MCF 10A (cell line): Measurements from ENCODE around the gene ARHGEF28. TPM values are rescaled to one million over a fixed set of nuclear protein-coding genes. Genes with fewer than 3 reads are reported as not detected.

Experiments
- BruUV-seq: library from RNA; stranded (reverse); fragments of 400-500 nt; replicated peaks from 2 replicates; lab custom pipeline; 2021; lab: Mats Ljungman, UMichigan
- CTCF ChIA-PET: fragments of 300-600 bp; sonication (Branson Sonifier 250); formaldehyde crosslinking; extraction: SDS; loops from one replicate; lab custom pipeline; 2021; ENCODE audit warnings: antibody characterized with exemption, inconsistent platforms; lab: Yijun Ruan, JAX
- POLR2A ChIA-PET: fragments of 300-600, 350-650 bp; sonication (Branson Sonifier 250); formaldehyde crosslinking; extraction: SDS; loops from one replicate; lab custom pipeline; 2020; ENCODE audit warnings: antibody characterized with exemption, inconsistent platforms; lab: Yijun Ruan, JAX
- DNase-seq: peaks from one replicate; pipeline ENCODE4 v3.0.0-alpha.2; 2018; ENCODE audit not compliant: unreplicated experiment
- H3K27ac Mint-ChIP-seq: one replicate; pipeline ENCODE4 v1.8.0; 2022; ENCODE audit warnings: mild to moderate bottlenecking, low read depth, mixed read lengths; ENCODE audit not compliant: unreplicated experiment
- H3K27me3 Mint-ChIP-seq: one replicate; pipeline ENCODE4 v1.8.0; 2022; ENCODE audit warnings: mixed read lengths; ENCODE audit not compliant: insufficient read depth, unreplicated experiment
- H3K36me3 Mint-ChIP-seq: one replicate; pipeline ENCODE4 v1.8.0; 2022; ENCODE audit warnings: mild to moderate bottlenecking, moderate library complexity, mixed read lengths; ENCODE audit not compliant: insufficient read depth, unreplicated experiment
- H3K4me1 Mint-ChIP-seq: one replicate; pipeline ENCODE4 v1.8.0; 2022; ENCODE audit warnings: mixed read lengths; ENCODE audit not compliant: insufficient read depth, unreplicated experiment
- H3K4me3 Mint-ChIP-seq: one replicate; pipeline ENCODE4 v1.8.0; 2022; ENCODE audit warnings: mild to moderate bottlenecking, moderate library complexity, mixed read lengths; ENCODE audit not compliant: unreplicated experiment
- H3K9me3 Mint-ChIP-seq: one replicate; pipeline ENCODE4 v1.8.0; 2022; ENCODE audit warnings: mixed read lengths; ENCODE audit not compliant: unreplicated experiment
- intact Hi-C: fragments of 100-400 bp; cut with micrococcal nuclease; formaldehyde crosslinking; loops from 2 replicates; pipeline ENCODE4 v1.14.1; 2022
- total RNA-seq: library from RNA; stranded (reverse); gene quantifications from 2 replicates; pipeline ENCODE4 v1.2.3, GENCODE V29; 2022
- TF ChIP-seq, protein P1 (sequence below): fragments of 200-600 bp; IDR thresholded peaks from one replicate; pipeline ENCODE4 v1.8.0; 2022; ENCODE audit warnings: antibody characterized with exemption, mild to moderate bottlenecking; ENCODE audit not compliant: unreplicated experiment

ARHGEF28 gene
- total RNA-seq, 1 experiment from 2014 or later = 34.8 TPM

GRCh38 chr5:73856997-73857396 lies 231.0 kb downstream of the ARHGEF28 start:
- CTCF ChIA-PET = interaction anchor here (0.6 kb wide), 1 partner anchor 1771 kb away, joined by 3 read pairs; no protein-coding TSS in a partner anchor
- Mint-ChIP-seq H3K36me3 (peaks cover 54% of the 10 kb centered on the region), H3K4me1 (peaks cover 10% of the 10 kb centered on the region), H3K27me3 (no peaks in the 10 kb centered on the region), H3K9me3 (no peaks in the 10 kb centered on the region), H3K4me3 (no peak overlapping the region), H3K27ac (no peak overlapping the region)
- BruUV-seq = no TSS peak
- POLR2A ChIA-PET = no interaction called here
- TF ChIP-seq, protein P1, sequence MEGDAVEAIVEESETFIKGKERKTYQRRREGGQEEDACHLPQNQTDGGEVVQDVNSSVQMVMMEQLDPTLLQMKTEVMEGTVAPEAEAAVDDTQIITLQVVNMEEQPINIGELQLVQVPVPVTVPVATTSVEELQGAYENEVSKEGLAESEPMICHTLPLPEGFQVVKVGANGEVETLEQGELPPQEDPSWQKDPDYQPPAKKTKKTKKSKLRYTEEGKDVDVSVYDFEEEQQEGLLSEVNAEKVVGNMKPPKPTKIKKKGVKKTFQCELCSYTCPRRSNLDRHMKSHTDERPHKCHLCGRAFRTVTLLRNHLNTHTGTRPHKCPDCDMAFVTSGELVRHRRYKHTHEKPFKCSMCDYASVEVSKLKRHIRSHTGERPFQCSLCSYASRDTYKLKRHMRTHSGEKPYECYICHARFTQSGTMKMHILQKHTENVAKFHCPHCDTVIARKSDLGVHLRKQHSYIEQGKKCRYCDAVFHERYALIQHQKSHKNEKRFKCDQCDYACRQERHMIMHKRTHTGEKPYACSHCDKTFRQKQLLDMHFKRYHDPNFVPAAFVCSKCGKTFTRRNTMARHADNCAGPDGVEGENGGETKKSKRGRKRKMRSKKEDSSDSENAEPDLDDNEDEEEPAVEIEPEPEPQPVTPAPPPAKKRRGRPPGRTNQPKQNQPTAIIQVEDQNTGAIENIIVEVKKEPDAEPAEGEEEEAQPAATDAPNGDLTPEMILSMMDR = no peak
- intact Hi-C loops = no loop called here
- no peak for DNase-seq

DNA sequence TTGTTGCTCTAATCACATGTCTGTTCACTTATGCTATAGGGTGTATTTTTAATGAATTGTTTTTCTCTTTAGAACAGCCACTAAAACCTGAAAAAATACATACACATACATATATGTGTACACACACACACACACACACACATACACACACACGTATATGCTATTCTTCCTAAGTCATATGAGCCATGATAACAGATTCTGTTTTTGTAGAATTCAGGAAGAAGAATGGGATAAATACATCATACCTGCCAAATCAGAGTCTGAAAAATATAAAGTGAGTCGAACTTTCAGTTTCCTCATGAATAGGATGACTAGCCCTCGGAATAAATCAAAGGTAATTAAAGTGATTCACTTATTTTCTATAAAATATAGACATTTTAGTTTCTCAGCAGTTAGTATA lies 231.4 kb downstream of the ARHGEF28 start:
- DNase-seq = no peak
- Mint-ChIP-seq H3K27ac (no peak overlapping the region), H3K36me3 (peaks cover 52% of the 10 kb centered on the region), H3K4me3 (no peak overlapping the region), H3K4me1 (peaks cover 10% of the 10 kb centered on the region), H3K27me3 (no peaks in the 10 kb centered on the region), H3K9me3 (no peaks in the 10 kb centered on the region)
- intact Hi-C loops = no loop called here
- CTCF ChIA-PET = no interaction called here
- TF ChIP-seq, protein P1 = no peak
- POLR2A ChIA-PET = no interaction called here
- no TSS peak for BruUV-seq

DNA sequence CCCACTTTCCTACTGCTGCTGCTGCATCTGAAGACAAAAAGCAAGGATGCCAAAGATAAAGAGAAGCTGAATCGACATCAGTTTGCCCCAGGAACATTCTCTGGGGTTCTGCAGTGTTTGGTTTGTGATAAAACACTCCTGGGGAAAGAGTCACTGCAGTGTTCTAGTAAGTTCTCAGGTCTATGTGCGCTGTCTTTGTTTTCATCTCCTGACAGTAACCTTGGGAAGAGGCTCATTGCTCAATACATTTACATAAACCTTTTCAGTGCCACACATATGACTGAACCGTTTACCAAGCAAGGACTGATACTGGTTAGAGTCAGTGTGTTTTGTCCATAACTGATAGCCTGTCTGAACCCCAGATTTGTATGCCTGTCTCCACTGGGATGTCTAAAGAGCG lies 232.1 kb downstream of the ARHGEF28 start:
- H3K4me3 Mint-ChIP-seq = no peak overlapping the region
- H3K27me3 Mint-ChIP-seq = no peaks in the 10 kb centered on the region
- H3K4me1 Mint-ChIP-seq = peaks cover 10% of the 10 kb centered on the region
- peak overlapping the region; percentile 52 for H3K27ac Mint-ChIP-seq
- no peaks in the 10 kb centered on the region for H3K9me3 Mint-ChIP-seq
- ChIA-PET CTCF (interaction anchor here (1.0 kb wide), 1 partner anchor 15 kb away, joined by 3 read pairs; no protein-coding TSS in a partner anchor), POLR2A (no interaction called here)
- peaks cover 57% of the 10 kb centered on the region for H3K36me3 Mint-ChIP-seq
- intact Hi-C loops = no loop called here
- TF ChIP-seq, protein P1 = no peak
- no TSS peak for BruUV-seq
- no peak for DNase-seq

GRCh38 chr5:73858776-73859175 lies 232.8 kb downstream of the ARHGEF28 start:
- intact Hi-C loops = no loop called here
- Mint-ChIP-seq H3K4me3 (no peak overlapping the region), H3K4me1 (peaks cover 10% of the 10 kb centered on the region), H3K9me3 (no peaks in the 10 kb centered on the region), H3K27me3 (no peaks in the 10 kb centered on the region), H3K36me3 (peaks cover 60% of the 10 kb centered on the region), H3K27ac (peak overlapping the region; percentile 52)
- POLR2A ChIA-PET = no interaction called here
- TF ChIP-seq, protein P1 = no peak
- CTCF ChIA-PET = interaction anchor here (1.0 kb wide), 1 partner anchor 16 kb away, joined by 3 read pairs; no protein-coding TSS in a partner anchor
- DNase-seq = peak; percentile 39
- BruUV-seq = no TSS peak
